Measurements from ENCODE around the gene LTB4R. TPM values are rescaled to one million over a fixed set of nuclear protein-coding genes. Genes with fewer than 3 reads are reported as not detected.
"Not testable (repeated sequence)": the region's sequence is repeated elsewhere in the genome, so short reads cannot be mapped to it uniquely, and the experiment has no call there.

LTB4R gene
- total and polyA plus RNA-seq, 4 experiments from 2014 or later: 9.6 to 20.0 (median 15.1) TPM

DNA sequence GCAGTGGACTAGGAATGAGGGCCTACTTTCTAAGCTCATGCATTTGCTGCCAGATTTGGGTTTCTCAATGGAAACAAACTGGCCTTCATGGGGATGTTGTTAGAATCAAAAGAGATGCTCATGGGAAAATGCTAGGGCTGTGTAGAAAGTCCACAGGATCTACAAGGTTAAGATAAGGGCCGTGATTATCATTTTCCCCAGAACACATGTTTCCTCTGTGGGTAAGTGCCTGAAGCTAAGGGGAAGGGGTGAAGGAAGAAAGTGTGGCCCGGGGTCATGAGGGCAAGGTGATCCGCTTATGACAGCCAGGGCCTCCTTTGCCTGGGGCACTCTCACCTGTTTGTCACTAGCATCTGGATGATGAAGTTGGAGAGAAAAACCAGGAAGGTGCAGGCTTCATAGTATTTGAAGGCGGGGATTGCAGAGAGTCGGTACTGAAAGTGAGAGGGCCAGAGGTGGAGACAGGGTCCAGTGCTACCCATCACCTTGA, 13.8 kb downstream of the LTB4R start:
- intact Hi-C loops (cut with micrococcal nuclease): no loop called here
- no peak overlapping the region for H3K4me3 Mint-ChIP-seq
- H3K9me3 Mint-ChIP-seq: no peaks in the 10 kb centered on the region
- Histone ChIP-seq H3K4me3 (ENCODE audit: low read length in 2 of 2) (no peak overlapping the region), H3K36me3 (ENCODE audit: insufficient read depth, low read length) (no peaks in the 10 kb centered on the region), H3K9me3 (ENCODE audit: control insufficient read depth in 1 of 2, low read length in 2 of 2) (no peaks in the 10 kb centered on the region), H3K27me3 (ENCODE audit: insufficient read depth, low read length) (no peaks in the 10 kb centered on the region), H3K27ac (ENCODE audit: low read depth, low read length) (no peak overlapping the region), H3K4me1 (ENCODE audit: insufficient read depth, low read length) (peaks cover 25% of the 10 kb centered on the region)
- CTCF ChIA-PET (ENCODE audit: partially characterized antibody): interaction anchor here (1.7 to 23.0 kb wide), 4 partner anchors 8 to 107 kb away, joined by 6 to 791 read pairs (median 14); partner anchors contain the start of genes CBLN3, CIDEB, KHNYN and LTB4R
- H3K27me3 Mint-ChIP-seq: peaks cover 0 to 1% of the 10 kb centered on the region in 2 donors
- POLR2A ChIA-PET (ENCODE audit: partially characterized antibody): interaction anchor here (0.9 to 1.1 kb wide), 2 partner anchors 11 to 14 kb away, joined by 3 to 4 read pairs; partner anchors contain the start of gene LTB4R
- no peaks in the 10 kb centered on the region for H3K36me3 Mint-ChIP-seq
- peaks cover 18 to 36% (median 24%) of the 10 kb centered on the region in 4 donors for H3K4me1 Mint-ChIP-seq
- DNase-seq: no peak
- H3K27ac Mint-ChIP-seq: no peak overlapping the region

DNA sequence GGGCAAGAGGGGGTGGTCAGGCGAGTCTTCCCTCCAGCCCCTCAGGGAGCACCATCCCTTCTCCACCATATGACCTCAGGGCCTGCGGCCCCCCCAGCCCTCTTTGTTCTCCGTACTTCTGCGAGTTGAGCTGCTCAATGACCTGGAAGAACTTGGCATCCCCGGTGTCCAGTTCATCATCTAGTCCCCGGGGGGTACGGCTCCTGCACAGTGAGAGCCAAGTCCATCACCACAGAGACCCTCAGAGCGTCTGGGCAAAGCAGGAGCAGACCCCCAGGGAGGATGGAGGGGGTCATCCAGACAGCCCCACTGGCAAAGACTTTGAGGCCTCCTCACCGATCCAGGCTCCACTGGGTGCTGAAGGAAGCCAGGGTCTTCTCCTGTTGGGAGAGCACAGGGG, 14.7 kb downstream of the LTB4R start:
- Histone ChIP-seq H3K9me3 (ENCODE audit: control insufficient read depth in 1 of 2, low read length in 2 of 2) (no peaks in the 10 kb centered on the region), H3K27ac (ENCODE audit: low read depth, low read length) (no peak overlapping the region), H3K27me3 (ENCODE audit: insufficient read depth, low read length) (no peaks in the 10 kb centered on the region), H3K36me3 (ENCODE audit: insufficient read depth, low read length) (no peaks in the 10 kb centered on the region), H3K4me1 (ENCODE audit: insufficient read depth, low read length) (peaks cover 26% of the 10 kb centered on the region), H3K4me3 (ENCODE audit: low read length in 2 of 2) (no peak overlapping the region)
- ChIA-PET CTCF (ENCODE audit: partially characterized antibody) (interaction anchor here (1.7 to 23.0 kb wide), 3 partner anchors 15 to 106 kb away, joined by 6 to 791 read pairs (median 19); partner anchors contain the start of genes CBLN3, CIDEB, KHNYN and LTB4R), POLR2A (ENCODE audit: partially characterized antibody) (interaction anchor here (1.5 kb wide), 1 partner anchor 104 kb away, joined by 3 read pairs; the partner anchor contains the start of gene KHNYN)
- no peak overlapping the region for H3K4me3 Mint-ChIP-seq
- H3K27me3 Mint-ChIP-seq: peaks cover 0 to 1% of the 10 kb centered on the region in 2 donors
- no peaks in the 10 kb centered on the region for H3K36me3 Mint-ChIP-seq
- H3K9me3 Mint-ChIP-seq: no peaks in the 10 kb centered on the region
- intact Hi-C loops (cut with micrococcal nuclease): no loop called here
- no peak for DNase-seq
- peaks cover 21 to 45% (median 31%) of the 10 kb centered on the region in 4 donors for H3K4me1 Mint-ChIP-seq
- H3K27ac Mint-ChIP-seq: no peak overlapping the region

DNA sequence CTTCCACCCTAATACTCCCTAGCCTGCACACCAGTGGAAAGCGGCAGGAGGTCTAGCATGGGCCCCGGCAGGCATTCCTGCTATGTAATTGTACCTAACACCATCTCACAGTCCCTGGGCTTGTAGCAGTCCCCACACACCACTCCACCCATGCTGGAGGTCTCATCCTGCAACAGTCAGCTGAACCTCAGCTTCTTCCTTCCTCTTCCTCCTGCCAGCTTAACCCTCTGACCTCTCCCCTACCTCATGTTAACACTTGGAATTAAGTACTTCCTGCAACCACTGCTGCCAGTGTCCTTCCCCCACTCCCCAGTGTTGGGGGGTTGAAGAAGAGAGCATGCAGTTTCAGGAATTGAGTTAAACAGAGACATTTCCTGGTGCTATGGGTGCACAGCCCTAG, 16.0 kb downstream of the LTB4R start:
- Mint-ChIP-seq H3K4me1 (peaks cover 30 to 57% (median 41%) of the 10 kb centered on the region in 4 donors), H3K27ac (peak overlapping the region in 4 of 7 donors; percentile 33 to 82 (median 77)), H3K36me3 (no peaks in the 10 kb centered on the region), H3K4me3 (peak overlapping the region in 2 of 8 donors; percentile 31 to 77), H3K9me3 (no peaks in the 10 kb centered on the region), H3K27me3 (peaks cover 2 to 5% of the 10 kb centered on the region in 2 donors)
- H3K27ac ChIP-seq (ENCODE audit: low read depth, low read length): no peak overlapping the region
- intact Hi-C loops (cut with micrococcal nuclease): no loop called here
- no peak overlapping the region for H3K4me3 ChIP-seq (ENCODE audit: low read length in 2 of 2)
- H3K4me1 ChIP-seq (ENCODE audit: insufficient read depth, low read length): peaks cover 39% of the 10 kb centered on the region
- no peaks in the 10 kb centered on the region for H3K27me3 ChIP-seq (ENCODE audit: insufficient read depth, low read length)
- ChIA-PET POLR2A (ENCODE audit: partially characterized antibody) (interaction anchor here (1.2 to 1.5 kb wide), 4 partner anchors 17 to 103 kb away, joined by 3 read pairs; partner anchors contain the start of gene KHNYN), CTCF (ENCODE audit: partially characterized antibody) (interaction anchor here (1.2 to 23.0 kb wide), 5 partner anchors 17 to 219 kb away, joined by 4 to 791 read pairs (median 17); partner anchors contain the start of genes CBLN3, CIDEB, KHNYN and LTB4R)
- H3K36me3 ChIP-seq (ENCODE audit: insufficient read depth, low read length): no peaks in the 10 kb centered on the region
- H3K9me3 ChIP-seq (ENCODE audit: control insufficient read depth in 1 of 2, low read length in 2 of 2): no peaks in the 10 kb centered on the region
- no peak for DNase-seq

DNA sequence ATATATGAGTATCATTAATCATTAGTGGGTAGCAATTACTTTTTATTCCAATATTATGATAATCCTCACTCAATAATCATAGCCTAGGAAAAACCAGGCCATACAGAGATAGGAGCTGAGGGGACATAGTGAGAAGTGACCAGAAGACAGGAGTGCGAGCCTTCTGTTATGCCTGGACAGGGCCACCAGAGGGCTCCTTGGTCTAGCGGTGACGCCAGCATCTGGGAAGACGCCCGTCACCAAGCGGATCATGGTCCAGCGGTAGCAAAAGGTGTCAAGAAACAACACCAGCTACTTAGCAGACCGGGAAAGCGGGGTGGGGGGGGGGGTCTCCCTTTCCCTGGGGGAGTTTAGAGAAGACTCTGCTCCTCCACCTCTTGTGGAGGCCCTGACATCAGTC, 16.6 kb downstream of the LTB4R start:
- not testable (repeated sequence) for H3K36me3 Mint-ChIP-seq; H3K9me3 ChIP-seq (ENCODE audit: control insufficient read depth in 1 of 2, low read length in 2 of 2); H3K9me3 Mint-ChIP-seq; H3K27me3 Mint-ChIP-seq; H3K36me3 ChIP-seq (ENCODE audit: insufficient read depth, low read length); H3K4me3 ChIP-seq (ENCODE audit: low read length in 2 of 2); H3K27ac ChIP-seq (ENCODE audit: low read depth, low read length); H3K27me3 ChIP-seq (ENCODE audit: insufficient read depth, low read length)
- Mint-ChIP-seq H3K4me3 (peak overlapping the region in 2 of 8 donors; percentile 4 to 29), H3K27ac (peak overlapping the region in 2 of 7 donors; percentile 33 to 86), H3K4me1 (peaks cover 34 to 63% (median 45%) of the 10 kb centered on the region in 4 donors)
- POLR2A ChIA-PET (ENCODE audit: partially characterized antibody): interaction anchor here (2.2 to 6.8 kb wide), 2 partner anchors 16 to 103 kb away, joined by 12 to 75 read pairs; partner anchors contain the start of genes LTB4R and LTB4R2
- peaks cover 45% of the 10 kb centered on the region for H3K4me1 ChIP-seq (ENCODE audit: insufficient read depth, low read length)
- CTCF ChIA-PET (ENCODE audit: partially characterized antibody): interaction anchor here (1.6 to 23.0 kb wide), 4 partner anchors 18 to 104 kb away, joined by 4 to 791 read pairs (median 124); partner anchors contain the start of genes CBLN3, CIDEB, KHNYN and LTB4R
- peak in 1 of 5 donors; percentile 46 for DNase-seq
- intact Hi-C loops (cut with micrococcal nuclease): loop anchor here (1.0 kb wide), 1 partner anchor 103 kb away; no protein-coding TSS in a partner anchor

DNA sequence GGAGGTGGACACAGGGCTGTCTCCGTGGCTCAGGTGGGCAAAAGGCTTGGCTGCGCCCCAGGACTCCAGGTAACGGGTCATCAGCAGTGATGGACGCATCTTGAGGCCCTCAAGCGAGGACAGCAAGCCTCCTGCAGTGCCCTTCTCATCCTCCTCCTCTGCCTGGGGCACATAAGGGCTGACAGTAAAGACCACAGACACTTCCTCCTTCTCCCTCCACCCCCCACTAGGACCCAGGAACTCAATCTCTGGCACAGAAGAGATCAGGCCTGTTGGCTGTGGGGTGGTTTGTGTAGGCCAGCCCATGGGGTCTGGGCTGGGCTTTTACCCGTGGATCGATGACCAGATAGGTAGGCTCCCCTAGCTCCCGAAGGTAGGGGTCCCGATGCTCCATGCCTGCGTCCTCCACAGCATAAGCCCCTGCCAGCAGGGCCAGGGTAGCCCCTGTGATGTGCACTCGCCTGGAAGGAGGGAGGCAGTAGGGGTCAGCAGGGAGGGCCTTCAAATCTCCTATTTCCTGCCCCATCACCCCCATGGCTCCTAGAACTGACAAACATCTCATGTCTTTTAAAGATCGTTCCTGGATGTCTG, 17.9 kb downstream of the LTB4R start:
- Mint-ChIP-seq H3K4me1 (peaks cover 38 to 69% (median 54%) of the 10 kb centered on the region in 4 donors), H3K27me3 (peaks cover 5% of the 10 kb centered on the region in 2 donors), H3K27ac (peak overlapping the region; percentile 11 to 88 (median 79)), H3K9me3 (peaks cover 0 to 5% (median 0%) of the 10 kb centered on the region in 8 donors), H3K4me3 (peak overlapping the region in 2 of 8 donors; percentile 26 to 57), H3K36me3 (no peaks in the 10 kb centered on the region)
- no peak for DNase-seq
- H3K36me3 ChIP-seq (ENCODE audit: insufficient read depth, low read length): no peaks in the 10 kb centered on the region
- peaks cover 5% of the 10 kb centered on the region for H3K27me3 ChIP-seq (ENCODE audit: insufficient read depth, low read length)
- POLR2A ChIA-PET (ENCODE audit: partially characterized antibody): interaction anchor here (0.6 to 6.8 kb wide), 9 partner anchors 17 to 111 kb away, joined by 3 to 75 read pairs (median 4); partner anchors contain the start of genes CBLN3, CIDEB, KHNYN and LTB4R
- intact Hi-C loops (cut with micrococcal nuclease): no loop called here
- H3K27ac ChIP-seq (ENCODE audit: low read depth, low read length): no peak overlapping the region
- H3K9me3 ChIP-seq (ENCODE audit: control insufficient read depth in 1 of 2, low read length in 2 of 2): no peaks in the 10 kb centered on the region
- peaks cover 57% of the 10 kb centered on the region for H3K4me1 ChIP-seq (ENCODE audit: insufficient read depth, low read length)
- no peak overlapping the region for H3K4me3 ChIP-seq (ENCODE audit: low read length in 2 of 2)
- CTCF ChIA-PET (ENCODE audit: partially characterized antibody): interaction anchor here (3.5 to 23.0 kb wide), 3 partner anchors 19 to 103 kb away, joined by 17 to 791 read pairs (median 232); partner anchors contain the start of genes CBLN3, CIDEB, KHNYN and LTB4R

DNA sequence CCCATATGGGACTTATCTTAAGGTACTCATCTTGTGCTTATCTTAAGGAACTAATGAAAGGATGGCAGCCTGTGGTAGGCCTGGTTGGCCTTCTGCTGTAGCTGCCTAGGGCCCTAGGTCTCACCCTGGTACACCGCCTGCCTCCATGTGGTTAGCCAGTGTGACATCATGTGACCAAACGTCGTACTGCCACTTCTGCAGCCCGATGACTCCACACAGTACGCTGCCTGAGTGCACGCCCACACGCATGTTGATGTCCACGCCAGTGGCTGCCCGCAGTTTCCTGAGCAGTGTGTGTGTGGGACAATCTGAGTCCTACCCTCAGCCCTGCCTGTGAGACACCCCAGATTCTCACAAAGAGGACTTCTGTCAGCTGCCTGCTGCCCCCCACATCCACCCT, 18.4 kb downstream of the LTB4R start:
- Histone ChIP-seq H3K4me3 (ENCODE audit: low read length in 2 of 2) (no peak overlapping the region), H3K9me3 (ENCODE audit: control insufficient read depth in 1 of 2, low read length in 2 of 2) (no peaks in the 10 kb centered on the region), H3K27me3 (ENCODE audit: insufficient read depth, low read length) (peaks cover 6% of the 10 kb centered on the region), H3K36me3 (ENCODE audit: insufficient read depth, low read length) (no peaks in the 10 kb centered on the region), H3K4me1 (ENCODE audit: insufficient read depth, low read length) (peaks cover 63% of the 10 kb centered on the region), H3K27ac (ENCODE audit: low read depth, low read length) (no peak overlapping the region)
- DNase-seq: peak; percentile 53 to 87 (median 63)
- intact Hi-C loops (cut with micrococcal nuclease): no loop called here
- ChIA-PET POLR2A (ENCODE audit: partially characterized antibody) (interaction anchor here (0.6 to 6.8 kb wide), 9 partner anchors 17 to 110 kb away, joined by 3 to 75 read pairs (median 4); partner anchors contain the start of genes CIDEB, LTB4R, LTB4R2 and NOP9), CTCF (ENCODE audit: partially characterized antibody) (interaction anchor here (3.5 to 23.0 kb wide), 4 partner anchors 20 to 102 kb away, joined by 17 to 791 read pairs (median 140); partner anchors contain the start of genes CBLN3, CIDEB, KHNYN and LTB4R)
- Mint-ChIP-seq H3K9me3 (peaks cover 0 to 5% (median 0%) of the 10 kb centered on the region in 8 donors), H3K27ac (peak overlapping the region; percentile 16 to 88 (median 73)), H3K27me3 (peaks cover 5 to 7% of the 10 kb centered on the region in 2 donors), H3K4me3 (peak overlapping the region in 4 of 8 donors; percentile 21 to 57 (median 40)), H3K4me1 (peaks cover 40 to 73% (median 56%) of the 10 kb centered on the region in 4 donors), H3K36me3 (no peaks in the 10 kb centered on the region)

Data from CD4-positive, alpha-beta memory T cell (primary cell).